Glomerular visceral epithelial cell (primary cell): ENCODE measurements around the gene ARHGAP42.

Source experiments
- DNase-seq: peaks from one replicate; pipeline ENCODE4 v3.0.0-alpha.2; 2016; ENCODE audit errors: extremely low spot score

The ARHGAP42 gene

GRCh38 chr11:101022256-101022655 lies 335.2 kb downstream of the ARHGAP42 start:
- DNase-seq: no peak

- DNase-seq: no peak
Measured at GRCh38 chr11:101028644-101029043, 341.6 kb downstream of the ARHGAP42 start.

DNA sequence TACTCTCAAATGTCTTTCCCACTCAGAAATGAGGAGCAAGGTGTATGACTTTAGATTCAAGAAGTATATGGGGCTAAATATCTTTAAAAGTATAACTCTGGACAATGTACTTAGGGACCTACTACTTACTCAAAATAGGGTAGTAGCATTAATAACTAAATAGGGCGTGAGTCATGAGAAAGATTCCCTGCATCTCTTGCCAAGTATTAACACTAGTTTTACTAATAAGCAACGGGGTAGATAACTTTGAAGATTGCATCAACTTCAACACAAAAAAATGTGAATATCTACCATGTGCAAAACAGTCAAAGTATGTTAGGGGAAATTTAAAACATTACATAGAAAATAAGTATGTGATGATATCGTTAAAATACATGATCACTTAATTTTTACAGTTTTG lies 342.9 kb downstream of the ARHGAP42 start:
- no peak for DNase-seq

- no peak for DNase-seq
Measured at GRCh38 chr11:101030692-101031091, 343.6 kb downstream of the ARHGAP42 start.

DNA sequence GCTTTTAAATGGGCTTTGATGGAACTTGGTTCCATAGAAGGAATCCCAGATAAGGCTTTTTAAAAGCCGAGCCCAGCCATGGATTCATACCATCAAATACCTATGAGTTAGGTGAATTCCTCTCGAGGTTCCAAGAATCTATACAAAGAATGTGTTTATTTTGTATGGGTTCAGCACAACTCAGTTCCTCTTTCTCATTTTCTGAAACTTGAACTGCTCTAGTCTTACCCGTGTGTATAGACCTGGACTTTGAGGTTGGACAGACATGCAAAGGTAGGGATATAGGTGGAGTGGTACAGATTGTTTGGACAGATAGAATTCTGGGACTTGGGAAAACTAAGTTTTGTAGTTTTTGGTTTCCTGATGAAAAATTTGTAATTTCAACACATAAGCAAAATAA lies 344.6 kb downstream of the ARHGAP42 start:
- DNase-seq: no peak

DNA sequence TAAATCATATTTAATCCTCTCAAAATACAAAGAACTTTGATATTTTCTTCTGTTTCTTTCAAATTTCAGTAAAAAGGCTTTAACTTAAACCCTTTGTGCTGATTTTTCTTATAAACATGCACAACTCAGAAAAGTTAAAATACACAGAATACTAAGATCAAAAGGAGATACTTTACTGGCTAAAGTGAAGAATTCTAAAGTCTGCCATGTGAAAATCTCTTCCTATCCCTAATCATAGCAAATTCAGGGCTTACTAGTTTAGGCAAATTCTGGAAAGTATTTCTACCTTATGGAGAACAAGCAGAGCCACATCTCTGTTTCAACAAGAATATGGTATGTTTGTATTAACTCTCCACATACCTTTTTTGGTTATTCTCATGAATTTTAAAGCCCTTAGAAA lies 345.9 kb downstream of the ARHGAP42 start:
- DNase-seq: no peak

- no peak for DNase-seq
Measured at GRCh38 chr11:101034076-101034475, 347.0 kb downstream of the ARHGAP42 start.

DNA sequence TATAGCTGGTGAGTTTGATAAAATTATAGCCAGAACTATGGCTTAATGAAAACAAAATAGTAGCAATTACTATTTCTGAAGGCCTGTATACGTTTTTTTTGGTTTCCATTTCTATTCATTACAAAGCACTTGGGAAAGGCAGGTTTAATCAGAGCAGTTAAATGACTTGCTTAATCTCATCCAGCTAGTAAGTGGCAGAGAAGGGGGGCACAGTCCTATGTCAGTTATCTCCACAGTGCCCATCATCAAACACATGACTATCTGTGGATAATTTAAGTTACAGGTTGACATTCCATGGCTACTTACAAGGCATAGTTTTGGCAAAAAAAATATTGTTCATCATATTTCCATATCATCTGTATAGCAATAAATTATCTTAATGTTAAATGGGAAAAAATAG lies 348.8 kb downstream of the ARHGAP42 start:
- no peak for DNase-seq
